Cardiac muscle cell (in vitro differentiated cells and primary cell): ENCODE results near the gene TRIM44. TPM values are rescaled to one million over a fixed set of nuclear protein-coding genes. Genes with fewer than 3 reads are reported as not detected.

ENCODE experiments used
- DNase-seq, 2 donors: peaks; one replicate each; pipeline versions ENCODE4 v3.0.0 to v3.0.0-alpha.2; 2010 to 2017; ENCODE audit warnings: low read depth in 1 of 2, low spot score in 1 of 2
- H3K27ac ChIP-seq: fragments of 200-600 bp; sonication (generic); 2 replicates; pipeline ENCODE4 v1.5.1; 2016
- H3K27me3 ChIP-seq: fragments of 200-600 bp; sonication (generic); 2 replicates; pipeline ENCODE4 v1.6.0; 2016; ENCODE audit warnings: control low read depth
- H3K36me3 ChIP-seq: fragments of 200-600 bp; sonication (generic); 2 replicates; pipeline ENCODE4 v1.5.1; 2016; ENCODE audit warnings: control low read depth
- H3K4me1 ChIP-seq: fragments of 200-600 bp; sonication (generic); 2 replicates; pipeline ENCODE4 v1.8.1; 2017; ENCODE audit warnings: low read depth, mild to moderate bottlenecking, mixed run types
- H3K4me3 ChIP-seq: fragments of 200-600 bp; sonication (generic); 2 replicates; pipeline ENCODE4 v1.5.1; 2016; ENCODE audit warnings: mild to moderate bottlenecking
- H3K9me3 ChIP-seq: fragments of 200-600 bp; sonication (generic); 2 replicates; pipeline ENCODE4 v1.5.1; 2017; ENCODE audit warnings: low read depth, mild to moderate bottlenecking, control low read depth
- polyA plus RNA-seq: library from polyadenylated mRNA; unstranded; fragments of >200 nt; fragmentation: Nextera tagmentation; extraction: Ambion mirVana; gene quantifications from 2 replicates; pipeline ENCODE4 v1.2.1, GENCODE V29; 2016
- total RNA-seq: library from RNA; depleted of rRNA; stranded (reverse); fragments of >200 nt; gene quantifications from 2 replicates; pipeline ENCODE4 v1.2.3, GENCODE V29; 2016
- TF ChIP-seq, protein P1 (sequence below): IDR thresholded peaks from 2 replicates; pipeline ENCODE4 v1.5.1; 2012; ENCODE audit warnings: low read depth, mild to moderate bottlenecking, low read length

TRIM44 gene
- total and polyA plus RNA-seq, 2 experiments from 2014 or later: 19.2 to 45.7 TPM

- no peak for DNase-seq
- TF ChIP-seq, protein P1, sequence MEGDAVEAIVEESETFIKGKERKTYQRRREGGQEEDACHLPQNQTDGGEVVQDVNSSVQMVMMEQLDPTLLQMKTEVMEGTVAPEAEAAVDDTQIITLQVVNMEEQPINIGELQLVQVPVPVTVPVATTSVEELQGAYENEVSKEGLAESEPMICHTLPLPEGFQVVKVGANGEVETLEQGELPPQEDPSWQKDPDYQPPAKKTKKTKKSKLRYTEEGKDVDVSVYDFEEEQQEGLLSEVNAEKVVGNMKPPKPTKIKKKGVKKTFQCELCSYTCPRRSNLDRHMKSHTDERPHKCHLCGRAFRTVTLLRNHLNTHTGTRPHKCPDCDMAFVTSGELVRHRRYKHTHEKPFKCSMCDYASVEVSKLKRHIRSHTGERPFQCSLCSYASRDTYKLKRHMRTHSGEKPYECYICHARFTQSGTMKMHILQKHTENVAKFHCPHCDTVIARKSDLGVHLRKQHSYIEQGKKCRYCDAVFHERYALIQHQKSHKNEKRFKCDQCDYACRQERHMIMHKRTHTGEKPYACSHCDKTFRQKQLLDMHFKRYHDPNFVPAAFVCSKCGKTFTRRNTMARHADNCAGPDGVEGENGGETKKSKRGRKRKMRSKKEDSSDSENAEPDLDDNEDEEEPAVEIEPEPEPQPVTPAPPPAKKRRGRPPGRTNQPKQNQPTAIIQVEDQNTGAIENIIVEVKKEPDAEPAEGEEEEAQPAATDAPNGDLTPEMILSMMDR: no peak
- Histone ChIP-seq H3K9me3 (no peaks in the 10 kb centered on the region), H3K4me1 (no peaks in the 10 kb centered on the region), H3K36me3 (no peaks in the 10 kb centered on the region), H3K27ac (no peak overlapping the region), H3K4me3 (no peak overlapping the region), H3K27me3 (no peaks in the 10 kb centered on the region)
These were observed 177.0 kb downstream of the TRIM44 start for GRCh38 chr11:35839368-35840161.

GRCh38 chr11:35841733-35842132 lies 179.2 kb downstream of the TRIM44 start:
- Histone ChIP-seq H3K4me1 (no peaks in the 10 kb centered on the region), H3K36me3 (no peaks in the 10 kb centered on the region), H3K27ac (no peak overlapping the region), H3K9me3 (no peaks in the 10 kb centered on the region), H3K27me3 (peaks cover 4% of the 10 kb centered on the region), H3K4me3 (no peak overlapping the region)
- TF ChIP-seq, protein P1: no peak
- no peak for DNase-seq

GRCh38 chr11:35842958-35843357 lies 180.4 kb downstream of the TRIM44 start:
- TF ChIP-seq, protein P1: no peak
- H3K9me3 ChIP-seq: no peaks in the 10 kb centered on the region
- H3K4me3 ChIP-seq: no peak overlapping the region
- no peak overlapping the region for H3K27ac ChIP-seq
- no peaks in the 10 kb centered on the region for H3K4me1 ChIP-seq
- H3K36me3 ChIP-seq: no peaks in the 10 kb centered on the region
- peaks cover 4% of the 10 kb centered on the region for H3K27me3 ChIP-seq
- no peak for DNase-seq

DNA sequence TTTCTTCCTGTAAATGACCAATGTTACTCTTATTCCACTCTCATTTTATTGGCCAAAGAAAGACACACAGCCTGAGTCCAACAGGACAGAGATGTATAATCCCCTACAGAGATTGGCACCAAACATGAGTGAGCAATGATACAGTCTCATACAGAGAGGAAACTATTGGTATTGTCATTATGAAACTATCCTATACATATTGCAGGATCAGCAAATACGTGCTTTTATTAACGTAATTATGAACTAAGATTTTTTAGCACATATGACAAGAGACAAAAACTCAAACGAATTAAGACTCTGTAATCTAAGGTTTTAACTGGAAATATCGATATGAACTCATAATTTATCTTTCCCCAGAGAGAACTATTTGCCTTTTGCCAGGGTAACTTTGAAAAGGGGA lies 182.0 kb downstream of the TRIM44 start:
- TF ChIP-seq, protein P1: no peak
- H3K27ac ChIP-seq: no peak overlapping the region
- H3K4me1 ChIP-seq: no peaks in the 10 kb centered on the region
- H3K27me3 ChIP-seq: peaks cover 4% of the 10 kb centered on the region
- DNase-seq: no peak
- H3K9me3 ChIP-seq: no peaks in the 10 kb centered on the region
- H3K4me3 ChIP-seq: no peak overlapping the region
- no peaks in the 10 kb centered on the region for H3K36me3 ChIP-seq

DNA sequence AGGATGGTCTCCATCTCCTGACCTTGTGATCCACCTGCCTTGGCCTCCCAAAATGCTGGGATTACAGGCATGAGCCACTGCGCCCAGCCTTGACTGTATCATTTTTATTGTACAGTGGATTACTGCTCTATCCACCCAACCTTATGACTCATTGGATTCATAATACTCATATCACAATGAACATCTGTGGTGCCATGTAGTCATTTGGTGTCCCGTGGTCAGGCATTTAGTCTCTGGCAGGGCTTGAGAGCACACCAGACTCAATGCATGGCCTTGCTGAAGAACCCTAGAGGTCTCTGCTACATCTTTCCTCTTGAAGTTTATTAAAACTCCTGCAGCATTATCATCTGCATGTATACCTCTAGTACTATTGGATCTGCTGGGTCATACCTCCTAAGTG lies 183.3 kb downstream of the TRIM44 start:
- TF ChIP-seq, protein P1: no peak
- no peak overlapping the region for H3K27ac ChIP-seq
- no peaks in the 10 kb centered on the region for H3K4me1 ChIP-seq
- H3K9me3 ChIP-seq: no peaks in the 10 kb centered on the region
- peaks cover 4% of the 10 kb centered on the region for H3K27me3 ChIP-seq
- no peak overlapping the region for H3K4me3 ChIP-seq
- H3K36me3 ChIP-seq: no peaks in the 10 kb centered on the region
- DNase-seq: no peak
